Duodenal mucosa (tissue), 2 donors: ENCODE data around the gene BEND3.
"Not testable (repeated sequence)": the region's sequence is repeated elsewhere in the genome, so short reads cannot be mapped to it uniquely, and the experiment has no call there.

ENCODE experiments used
- H3K27ac ChIP-seq: one replicate; pipeline ENCODE4 v1.7.0; 2013; ENCODE audit warnings: low read depth, low read length
- H3K27me3 ChIP-seq, 2 donors: one replicate each; pipeline ENCODE4 v1.7.0; 2013; ENCODE audit warnings: low read length in 2 of 2, control low read depth in 1 of 2; ENCODE audit not compliant: insufficient read depth in 2 of 2, control insufficient read depth in 1 of 2
- H3K36me3 ChIP-seq, 2 donors: one replicate each; pipeline ENCODE4 v1.7.0; 2013; ENCODE audit warnings: low read length in 2 of 2, control low read depth in 1 of 2; ENCODE audit not compliant: insufficient read depth in 2 of 2, control insufficient read depth in 1 of 2
- H3K4me1 ChIP-seq, 2 donors: one replicate each; pipeline ENCODE4 v1.7.0; 2013; ENCODE audit warnings: low read length in 2 of 2, control low read depth in 1 of 2; ENCODE audit not compliant: insufficient read depth in 2 of 2, control insufficient read depth in 1 of 2
- H3K4me3 ChIP-seq, 2 donors: one replicate each; pipeline ENCODE4 v1.7.0; 2013; ENCODE audit warnings: low read length in 2 of 2, low read depth in 1 of 2
- H3K9ac ChIP-seq, 2 donors: one replicate each; pipeline ENCODE4 v1.7.0; 2013; ENCODE audit warnings: low read length in 2 of 2, low read depth in 1 of 2
- H3K9me3 ChIP-seq, 2 donors: one replicate each; pipeline ENCODE4 v1.7.0; 2013; ENCODE audit warnings: low read length in 2 of 2, control low read depth in 1 of 2; ENCODE audit not compliant: control insufficient read depth in 1 of 2

BEND3 gene

GRCh38 chr6:107114926-107115694, at the start of gene BEND3:
Gene BEND3, minus strand, starts transcription at chr6:107115515. Its CDS starts 16,230 bp downstream, at chr6:107099285.
- peaks cover 14 to 17% of the 10 kb centered on the region in 2 donors for H3K4me1 ChIP-seq
- no peaks in the 10 kb centered on the region for H3K27me3 ChIP-seq
- H3K9ac ChIP-seq = peak within 1 kb of the TSS; percentile 42 to 60
- H3K4me3 ChIP-seq = peak within 1 kb of the TSS; percentile 73 to 78
- peak within 1 kb of the TSS; percentile 45 for H3K27ac ChIP-seq
- H3K9me3 ChIP-seq = no peaks in the 10 kb centered on the region
- H3K36me3 ChIP-seq = no peaks in the 10 kb centered on the region

- not testable (repeated sequence) for H3K9ac ChIP-seq, H3K27me3 ChIP-seq, H3K36me3 ChIP-seq, H3K9me3 ChIP-seq, H3K27ac ChIP-seq, H3K4me1 ChIP-seq, H3K4me3 ChIP-seq
These were observed 49.0 kb upstream of the BEND3 start for GRCh38 chr6:107164299-107164698.

DNA sequence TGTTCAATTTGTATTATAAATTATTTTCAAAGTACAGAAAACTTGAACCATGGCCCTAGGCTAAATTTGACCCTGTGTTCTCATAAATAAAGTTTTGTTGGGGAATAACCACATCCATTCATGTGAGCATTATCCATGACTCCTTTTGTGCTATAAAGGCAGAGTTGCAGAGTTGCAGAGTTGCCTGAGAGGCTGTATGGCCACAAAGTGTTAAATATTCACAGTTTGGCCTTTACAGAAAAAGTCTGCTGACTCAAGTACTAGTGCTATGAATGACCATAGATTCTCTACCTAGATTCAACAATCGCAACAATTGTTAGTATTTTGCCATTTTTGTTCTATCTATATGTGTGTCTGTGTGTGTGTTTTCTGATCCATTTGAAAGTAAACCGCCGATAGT, 46.2 kb upstream of the BEND3 start:
- no peaks in the 10 kb centered on the region for H3K27me3 ChIP-seq
- H3K27ac ChIP-seq = no peak overlapping the region
- H3K36me3 ChIP-seq = no peaks in the 10 kb centered on the region
- no peaks in the 10 kb centered on the region for H3K4me1 ChIP-seq
- H3K4me3 ChIP-seq = no peak overlapping the region
- no peak overlapping the region for H3K9ac ChIP-seq
- H3K9me3 ChIP-seq = no peaks in the 10 kb centered on the region

DNA sequence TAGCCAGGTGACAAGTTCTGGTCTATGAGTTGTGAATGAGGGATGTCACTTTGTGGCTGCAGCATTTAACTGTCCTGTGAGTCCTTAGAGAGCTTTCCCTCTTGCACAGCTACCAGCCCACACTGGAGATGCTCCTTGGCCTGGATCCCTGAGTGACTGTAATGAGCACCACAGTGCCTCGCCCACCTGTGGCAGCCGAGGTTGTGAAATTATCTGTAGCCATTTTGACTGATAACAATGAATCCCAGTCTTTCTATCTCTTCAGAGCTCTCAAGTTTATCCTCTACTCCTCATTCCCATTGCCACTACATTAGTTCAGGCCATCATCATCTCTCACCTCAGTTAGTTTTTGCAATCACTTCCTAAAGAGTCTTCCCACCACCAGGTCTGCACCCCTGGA, 41.3 kb upstream of the BEND3 start:
- H3K4me3 ChIP-seq = no peak overlapping the region
- no peaks in the 10 kb centered on the region for H3K9me3 ChIP-seq
- no peaks in the 10 kb centered on the region for H3K36me3 ChIP-seq
- no peaks in the 10 kb centered on the region for H3K27me3 ChIP-seq
- H3K27ac ChIP-seq = no peak overlapping the region
- H3K9ac ChIP-seq = no peak overlapping the region
- peaks cover 12 to 24% of the 10 kb centered on the region in 2 donors for H3K4me1 ChIP-seq

GRCh38 chr6:107154801-107155160, 39.5 kb upstream of the BEND3 start:
- no peaks in the 10 kb centered on the region for H3K27me3 ChIP-seq

GRCh38 chr6:107154131-107154800, 39.0 kb upstream of the BEND3 start:
- Histone ChIP-seq H3K9ac (no peak overlapping the region), H3K4me1 (peaks cover 15 to 25% of the 10 kb centered on the region in 2 donors), H3K9me3 (no peaks in the 10 kb centered on the region), H3K27me3 (no peaks in the 10 kb centered on the region), H3K36me3 (no peaks in the 10 kb centered on the region), H3K27ac (no peak overlapping the region), H3K4me3 (no peak overlapping the region)

More at GRCh38 chr6:107154801-107155160, 39.5 kb upstream of the BEND3 start:
- no peaks in the 10 kb centered on the region for H3K9me3 ChIP-seq
- H3K4me3 ChIP-seq = no peak overlapping the region
- no peak overlapping the region for H3K9ac ChIP-seq
- no peaks in the 10 kb centered on the region for H3K36me3 ChIP-seq
- peaks cover 15 to 25% of the 10 kb centered on the region in 2 donors for H3K4me1 ChIP-seq
- no peak overlapping the region for H3K27ac ChIP-seq

GRCh38 chr6:107152638-107153430, 37.5 kb upstream of the BEND3 start:
- Histone ChIP-seq H3K27me3 (no peaks in the 10 kb centered on the region), H3K4me3 (no peak overlapping the region), H3K27ac (no peak overlapping the region), H3K9me3 (no peaks in the 10 kb centered on the region), H3K9ac (no peak overlapping the region), H3K36me3 (no peaks in the 10 kb centered on the region), H3K4me1 (peaks cover 15 to 25% of the 10 kb centered on the region in 2 donors)

DNA sequence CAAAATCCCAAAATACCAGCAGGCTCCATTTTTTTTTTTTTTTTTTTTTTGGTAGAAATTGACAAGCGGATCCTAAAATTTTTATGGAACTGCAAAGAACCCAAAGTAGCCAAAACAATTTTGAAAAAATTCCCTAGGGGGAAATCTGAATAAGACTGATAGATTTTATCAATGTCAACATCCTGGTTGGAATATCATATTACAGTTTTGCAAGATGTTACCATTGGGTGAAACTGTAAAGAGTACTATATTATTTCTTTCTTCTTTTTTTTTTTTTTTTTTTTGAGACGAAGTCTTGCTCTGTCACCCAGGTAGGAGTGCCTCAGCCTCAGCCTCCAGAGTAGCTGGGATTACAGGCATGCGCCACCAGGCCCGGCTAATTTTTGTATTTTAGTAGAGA, 29.4 kb upstream of the BEND3 start:
- H3K4me1 ChIP-seq = no peaks in the 10 kb centered on the region
- H3K27ac ChIP-seq = no peak overlapping the region
- no peaks in the 10 kb centered on the region for H3K9me3 ChIP-seq
- no peaks in the 10 kb centered on the region for H3K27me3 ChIP-seq
- no peak overlapping the region for H3K9ac ChIP-seq
- no peak overlapping the region for H3K4me3 ChIP-seq
- H3K36me3 ChIP-seq = no peaks in the 10 kb centered on the region

DNA sequence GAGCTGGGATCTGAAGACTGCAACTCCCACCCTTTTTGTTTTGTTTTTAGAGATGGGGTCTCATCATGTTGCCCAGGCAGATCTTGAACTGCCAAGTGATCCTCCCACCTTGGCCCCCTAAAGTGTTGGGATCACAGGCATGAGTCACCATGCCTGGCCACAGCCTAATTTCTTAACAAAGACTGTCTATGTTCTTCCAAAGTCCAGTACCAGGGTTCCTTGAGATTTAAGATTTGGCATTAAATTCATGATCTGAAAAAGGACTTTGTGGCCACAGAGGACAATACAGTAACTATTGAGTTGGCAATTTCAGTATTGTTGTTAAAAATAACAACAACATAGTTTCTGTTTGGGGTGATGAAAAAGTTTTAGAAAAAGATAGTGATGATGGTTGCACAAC, 28.7 kb upstream of the BEND3 start:
- no peaks in the 10 kb centered on the region for H3K4me1 ChIP-seq
- no peak overlapping the region for H3K4me3 ChIP-seq
- H3K27ac ChIP-seq = no peak overlapping the region
- H3K27me3 ChIP-seq = no peaks in the 10 kb centered on the region
- no peaks in the 10 kb centered on the region for H3K9me3 ChIP-seq
- no peaks in the 10 kb centered on the region for H3K36me3 ChIP-seq
- no peak overlapping the region for H3K9ac ChIP-seq

DNA sequence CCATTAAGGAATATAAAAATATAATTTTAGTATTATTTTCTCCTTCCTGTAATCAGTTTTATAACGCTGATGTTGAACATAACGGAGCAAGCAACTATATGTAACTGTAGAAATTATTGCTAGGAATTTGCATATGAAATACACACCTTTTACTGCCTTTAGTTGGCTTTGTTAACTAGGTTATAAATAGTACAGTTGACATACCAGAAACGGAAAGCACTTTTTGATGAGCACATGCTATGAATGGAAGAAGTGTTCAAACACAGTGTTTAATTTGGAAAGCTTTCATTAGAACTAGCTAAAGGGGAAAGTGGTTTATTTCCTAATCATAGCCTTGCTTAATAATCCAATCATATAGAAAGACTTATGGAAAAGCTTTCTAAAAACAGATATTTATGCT, 25.3 kb upstream of the BEND3 start:
- Histone ChIP-seq H3K4me1 (no peaks in the 10 kb centered on the region), H3K9me3 (no peaks in the 10 kb centered on the region), H3K4me3 (no peak overlapping the region), H3K27ac (no peak overlapping the region), H3K27me3 (no peaks in the 10 kb centered on the region), H3K9ac (no peak overlapping the region), H3K36me3 (no peaks in the 10 kb centered on the region)
